Measurements from ENCODE around the gene ADGRL2.

DNA sequence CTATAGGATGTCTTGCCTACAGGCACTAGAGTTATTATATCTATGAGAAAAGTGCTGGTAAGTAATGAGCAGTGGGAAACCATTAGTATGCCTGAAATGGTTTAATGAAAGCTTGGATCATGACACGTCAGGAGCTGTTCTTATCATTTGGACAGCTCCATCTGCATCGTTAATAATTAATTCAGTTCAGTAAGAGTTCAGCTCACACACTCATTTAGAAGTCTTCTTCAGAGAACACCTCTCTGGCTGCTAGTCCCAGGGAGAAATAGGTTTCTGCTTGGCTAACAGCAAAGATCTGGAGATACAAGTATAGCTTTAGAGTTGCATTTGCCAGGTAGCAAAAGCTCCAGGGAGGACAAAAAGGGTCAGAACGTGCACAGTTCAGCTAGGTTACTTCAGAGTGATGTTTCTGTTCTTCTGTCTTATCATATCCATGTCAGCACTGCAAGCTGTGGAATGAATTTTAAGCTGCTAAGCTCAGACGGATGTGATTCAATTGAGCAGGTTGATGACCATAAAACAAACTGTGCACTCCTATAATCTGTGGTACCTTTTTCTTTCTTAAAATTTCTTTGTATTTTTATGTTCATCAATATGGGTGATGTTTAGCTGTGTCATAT is 173.6 kb downstream of the ADGRL2 start:
- TF ChIP-seq, protein P1, sequence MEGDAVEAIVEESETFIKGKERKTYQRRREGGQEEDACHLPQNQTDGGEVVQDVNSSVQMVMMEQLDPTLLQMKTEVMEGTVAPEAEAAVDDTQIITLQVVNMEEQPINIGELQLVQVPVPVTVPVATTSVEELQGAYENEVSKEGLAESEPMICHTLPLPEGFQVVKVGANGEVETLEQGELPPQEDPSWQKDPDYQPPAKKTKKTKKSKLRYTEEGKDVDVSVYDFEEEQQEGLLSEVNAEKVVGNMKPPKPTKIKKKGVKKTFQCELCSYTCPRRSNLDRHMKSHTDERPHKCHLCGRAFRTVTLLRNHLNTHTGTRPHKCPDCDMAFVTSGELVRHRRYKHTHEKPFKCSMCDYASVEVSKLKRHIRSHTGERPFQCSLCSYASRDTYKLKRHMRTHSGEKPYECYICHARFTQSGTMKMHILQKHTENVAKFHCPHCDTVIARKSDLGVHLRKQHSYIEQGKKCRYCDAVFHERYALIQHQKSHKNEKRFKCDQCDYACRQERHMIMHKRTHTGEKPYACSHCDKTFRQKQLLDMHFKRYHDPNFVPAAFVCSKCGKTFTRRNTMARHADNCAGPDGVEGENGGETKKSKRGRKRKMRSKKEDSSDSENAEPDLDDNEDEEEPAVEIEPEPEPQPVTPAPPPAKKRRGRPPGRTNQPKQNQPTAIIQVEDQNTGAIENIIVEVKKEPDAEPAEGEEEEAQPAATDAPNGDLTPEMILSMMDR (IDR thresholded peaks at IDR 0.05), result no peak
- TF ChIP-seq POLR2A (IDR thresholded peaks at IDR 0.05) (no peak), EP300 (IDR thresholded peaks at IDR 0.05) (no peak)
